ENCODE results near the gene CDC42. TPM values are rescaled to one million over a fixed set of nuclear protein-coding genes. Genes with fewer than 3 reads are reported as not detected.
A peak's percentile ranks its signal among the peaks of the same experiment; 100 is the strongest.

Gene CDC42
- total RNA-seq, 4 donors from 2014 or later, result 120 to 187 (median 171) TPM

GRCh38 chr1:22117851-22118250 lies 65.3 kb downstream of the CDC42 start:
- H3K36me3 ChIP-seq, result peaks cover 0 to 37% (median 0%) of the 10 kb centered on the region in 3 donors

GRCh38 chr1:22118291-22118992 lies 65.9 kb downstream of the CDC42 start:
- no peaks in the 10 kb centered on the region for H3K9me3 ChIP-seq
- no peaks in the 10 kb centered on the region for H3K27me3 ChIP-seq
- TF ChIP-seq EP300 (IDR thresholded peaks at IDR 0.05) (no peak), CTCF (IDR thresholded peaks at IDR 0.05) (no peak), POLR2A (IDR thresholded peaks at IDR 0.05) (no peak)
- peaks cover 0 to 35% (median 0%) of the 10 kb centered on the region in 3 donors for H3K36me3 ChIP-seq
- no peak overlapping the region for H3K27ac ChIP-seq
- H3K4me1 ChIP-seq, result peaks cover 0 to 71% (median 30%) of the 10 kb centered on the region in 4 donors
- no peak overlapping the region for H3K4me3 ChIP-seq
- DNase-seq (ENCODE audit: low spot score in 2 of 2), result no peak
- 74 to 78% methylated on average over 7 of the region's 8 CpGs for WGBS, 2 donors

More at GRCh38 chr1:22117851-22118250, 65.3 kb downstream of the CDC42 start:
- H3K27me3 ChIP-seq, result no peaks in the 10 kb centered on the region
- 38 to 50% methylated on average over 5 of the region's 5 CpGs for WGBS, 2 donors
- peaks cover 0 to 69% (median 30%) of the 10 kb centered on the region in 4 donors for H3K4me1 ChIP-seq
- no peaks in the 10 kb centered on the region for H3K9me3 ChIP-seq
- no peak for DNase-seq (ENCODE audit: low spot score in 2 of 2)
- H3K27ac ChIP-seq, result peak overlapping the region in 1 of 4 donors; percentile 55
- TF ChIP-seq POLR2A (IDR thresholded peaks at IDR 0.05) (no peak), CTCF (IDR thresholded peaks at IDR 0.05) (no peak), EP300 (IDR thresholded peaks at IDR 0.05) (no peak)
- no peak overlapping the region for H3K4me3 ChIP-seq

GRCh38 chr1:22119626-22120468 lies 67.3 kb downstream of the CDC42 start:
- Histone ChIP-seq H3K36me3 (peaks cover 0 to 31% (median 0%) of the 10 kb centered on the region in 3 donors), H3K27me3 (no peaks in the 10 kb centered on the region), H3K27ac (no peak overlapping the region), H3K4me3 (no peak overlapping the region), H3K9me3 (no peaks in the 10 kb centered on the region), H3K4me1 (peaks cover 0 to 57% (median 20%) of the 10 kb centered on the region in 4 donors)
- WGBS, 2 donors, result 93 to 94% methylated on average over 29 to 39 of the region's 44 CpGs
- DNase-seq (ENCODE audit: low spot score in 2 of 2), result no peak
- TF ChIP-seq EP300 (IDR thresholded peaks at IDR 0.05) (no peak), CTCF (IDR thresholded peaks at IDR 0.05) (no peak), POLR2A (IDR thresholded peaks at IDR 0.05) (no peak)

- Histone ChIP-seq H3K27me3 (no peaks in the 10 kb centered on the region), H3K4me3 (no peak overlapping the region), H3K4me1 (peaks cover 0 to 51% (median 15%) of the 10 kb centered on the region in 4 donors), H3K27ac (peak overlapping the region in 2 of 4 donors; percentile 61 to 85), H3K36me3 (peaks cover 0 to 31% (median 0%) of the 10 kb centered on the region in 3 donors), H3K9me3 (no peaks in the 10 kb centered on the region)
- TF ChIP-seq EP300 (IDR thresholded peaks at IDR 0.05) (no peak), POLR2A (IDR thresholded peaks at IDR 0.05) (no peak), CTCF (IDR thresholded peaks at IDR 0.05) (no peak)
- WGBS, 2 donors, result 73 to 80% methylated on average over 9 to 11 of the region's 11 CpGs
- DNase-seq (ENCODE audit: low spot score in 2 of 2), result no peak
Observed at GRCh38 chr1:22120469-22120790, 67.9 kb downstream of the CDC42 start.
